ELR (cell line): Measurements from ENCODE around the gene MYL10.
A peak's percentile ranks its signal among the peaks of the same experiment; 100 is the strongest.

Experiments used
- DNase-seq: peaks from one replicate; pipeline ENCODE4 v3.0.0-alpha.2; 2015; ENCODE audit warnings: low read depth

Gene MYL10

DNA sequence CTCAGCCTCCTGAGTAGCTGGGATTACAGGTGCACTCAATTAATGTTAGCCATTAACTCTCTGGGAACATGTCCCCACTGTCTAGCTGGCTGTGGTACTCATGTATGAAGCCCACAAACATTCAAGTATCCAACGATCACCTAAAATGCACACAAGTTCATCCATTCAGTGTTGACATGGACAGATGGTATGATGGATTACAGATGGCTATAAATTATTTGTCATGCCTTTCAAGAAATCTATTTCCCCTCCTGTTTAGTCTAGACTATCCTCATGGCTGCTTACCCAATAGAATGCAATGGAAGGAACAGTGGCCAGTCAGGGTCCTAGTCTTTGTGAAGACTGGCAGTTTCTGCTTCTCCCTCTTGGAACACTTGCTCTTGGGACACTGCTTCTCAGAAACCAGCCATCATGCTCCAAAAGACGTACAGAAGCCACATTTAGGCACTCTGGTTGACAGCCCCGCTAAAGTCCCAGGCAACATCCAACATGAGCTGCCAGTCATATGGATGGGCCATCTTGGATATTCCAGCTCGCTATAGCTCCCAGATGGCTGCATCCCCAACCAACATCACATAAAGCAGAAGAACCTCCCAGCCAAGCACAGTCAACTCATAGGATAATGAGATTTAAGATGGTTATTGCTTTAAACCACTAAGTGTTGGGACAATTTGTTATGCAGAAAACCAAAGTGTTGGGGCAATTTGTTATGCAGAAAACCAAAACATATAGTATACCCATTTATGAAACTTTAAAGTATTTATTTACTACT lies 33.1 kb downstream of the MYL10 start:
- no peak for DNase-seq

DNA sequence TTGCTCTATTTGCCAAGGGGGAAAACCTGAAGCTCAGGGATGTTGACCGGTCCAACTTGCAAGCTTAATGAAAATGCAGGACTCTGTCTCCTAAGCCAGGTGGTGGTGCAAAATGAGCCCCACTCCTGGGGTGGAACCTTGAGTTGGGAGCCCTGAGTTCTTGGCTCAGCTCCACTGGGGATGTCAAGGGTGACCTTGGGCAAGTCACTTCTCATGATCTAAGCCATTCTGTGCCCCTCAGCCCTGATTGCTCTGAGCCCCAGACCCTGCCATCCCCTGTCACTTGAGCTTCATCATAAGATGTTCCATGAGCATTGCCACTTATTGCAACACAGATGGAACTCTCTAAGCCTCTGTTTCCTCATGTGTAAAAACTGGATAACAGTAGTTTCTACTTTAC lies 33.9 kb downstream of the MYL10 start:
- no peak for DNase-seq

DNA sequence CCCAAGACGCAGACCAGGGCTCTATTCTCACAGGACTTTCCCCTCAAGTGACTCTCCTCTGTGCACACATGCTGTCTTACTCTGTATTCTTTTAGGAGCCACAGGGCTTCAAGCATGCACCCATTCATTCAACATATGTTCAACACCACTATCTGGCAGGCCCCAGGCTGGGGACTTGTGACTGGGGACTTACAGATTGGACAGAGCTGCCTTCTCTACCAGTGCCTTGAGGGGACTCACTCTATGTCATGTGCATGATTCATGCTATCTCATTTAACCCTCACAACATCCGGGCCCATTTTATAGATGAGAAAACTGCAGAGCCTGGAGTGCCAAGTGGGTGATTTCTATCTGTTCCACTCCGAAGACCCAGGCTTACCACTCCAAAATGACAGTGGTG lies 34.3 kb downstream of the MYL10 start:
- DNase-seq: no peak

DNA sequence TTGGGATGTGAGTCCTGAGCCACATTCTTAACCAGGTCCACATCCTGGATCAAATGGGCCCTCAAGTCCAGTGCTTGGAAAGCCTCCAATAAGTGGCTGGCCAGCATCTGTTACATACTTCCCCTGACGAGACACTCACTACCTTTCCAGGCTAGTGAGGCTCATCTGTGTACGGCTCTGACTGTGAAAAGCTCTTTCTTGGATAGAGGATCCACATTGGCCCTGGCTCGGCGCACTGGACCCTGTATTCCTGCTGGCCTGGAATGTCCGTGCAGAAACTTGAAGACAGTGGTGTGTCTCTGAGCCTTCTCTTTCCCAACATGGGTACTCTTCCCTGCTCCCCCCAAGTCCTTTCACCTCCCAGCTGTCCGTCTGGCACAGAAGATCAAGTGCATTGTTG lies 35.5 kb downstream of the MYL10 start:
- no peak for DNase-seq

DNA sequence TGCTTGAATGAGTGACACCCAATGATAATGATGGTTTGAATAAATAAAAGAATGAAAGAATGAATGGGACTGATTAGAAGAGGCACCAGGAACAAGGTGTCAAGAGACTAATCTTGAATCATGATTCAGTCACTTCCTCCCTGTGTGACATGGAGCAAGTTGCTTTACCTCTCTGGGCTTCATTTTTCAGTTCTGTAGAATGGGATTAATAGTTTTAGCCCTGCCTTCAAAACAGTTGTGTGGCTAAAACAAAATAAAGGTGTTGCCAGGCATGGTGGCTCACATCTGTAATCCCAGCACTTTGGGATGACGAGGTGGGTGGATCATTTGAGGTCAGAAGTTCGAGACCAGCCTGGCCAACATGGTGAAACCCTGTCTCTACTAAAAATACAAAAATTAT lies 37.6 kb downstream of the MYL10 start:
- DNase-seq: no peak

DNA sequence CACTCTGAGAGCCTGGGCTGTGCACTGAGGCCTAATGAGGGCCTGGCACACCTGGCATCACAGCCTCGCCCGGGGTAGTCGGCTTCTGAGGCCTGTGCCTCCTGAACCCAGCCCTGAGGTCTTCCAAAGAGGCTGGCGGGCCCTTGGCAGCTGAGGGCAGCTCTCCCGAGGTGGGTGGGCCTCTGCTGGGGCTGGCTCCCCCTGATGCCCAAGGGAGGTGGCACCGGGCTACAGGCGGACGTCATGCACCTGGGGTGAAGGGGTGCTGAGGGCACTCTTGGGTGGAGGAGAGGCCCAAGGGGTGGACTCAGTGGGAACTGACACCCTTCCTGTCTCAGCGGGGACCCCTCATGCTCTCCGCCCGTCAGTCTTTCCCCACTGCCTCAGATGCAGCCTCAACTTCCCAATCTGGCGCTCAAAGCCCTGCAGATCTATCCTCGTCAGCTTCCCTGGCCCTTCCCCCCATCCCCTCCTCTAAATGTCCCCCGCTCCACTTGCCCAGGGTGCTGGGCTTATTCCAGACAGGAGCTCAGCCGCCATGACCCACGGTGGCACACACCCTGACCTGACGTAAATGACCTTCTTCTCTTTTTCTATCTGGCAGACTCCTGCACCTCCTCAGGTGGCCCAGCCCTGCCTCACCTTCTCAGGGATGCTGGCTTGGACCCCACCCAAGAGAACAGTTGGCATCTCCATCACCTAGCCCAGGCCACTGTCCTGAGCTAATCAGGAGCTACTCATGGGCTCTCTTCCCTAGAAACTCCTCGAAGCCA lies 38.2 kb downstream of the MYL10 start:
- DNase-seq: no peak

DNA sequence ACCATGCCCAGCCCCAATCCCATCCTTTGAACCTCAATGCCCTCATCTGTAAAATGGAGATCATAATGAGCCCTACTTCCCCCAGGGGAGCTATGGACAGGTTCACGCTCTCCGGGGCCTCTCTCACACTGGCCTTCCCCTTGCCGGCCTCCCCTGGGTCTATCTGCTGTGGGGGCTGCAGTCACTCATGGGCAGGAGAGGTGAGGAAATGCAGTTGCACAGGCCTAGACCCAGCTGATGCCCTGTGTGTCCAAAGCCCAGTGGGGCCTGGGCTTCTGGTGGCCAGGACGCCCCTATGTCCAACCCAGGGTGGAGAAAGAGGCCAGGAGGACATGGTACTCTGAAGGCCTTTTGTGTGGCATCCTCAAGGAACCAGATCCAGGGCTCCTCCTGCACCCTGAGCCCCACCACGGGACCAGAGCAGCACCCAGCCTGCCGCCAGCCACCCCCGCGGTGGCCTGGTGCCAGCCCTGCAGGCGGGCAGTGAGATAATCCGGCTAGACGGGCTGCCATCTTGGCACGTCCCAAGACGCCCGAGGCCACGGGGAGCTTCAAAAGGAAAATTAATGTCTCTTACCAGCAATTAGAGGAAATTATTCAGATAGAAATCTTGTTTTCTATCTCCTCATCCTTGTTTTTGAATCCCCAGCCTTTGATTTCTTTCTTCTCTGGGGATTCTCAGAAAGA lies 39.0 kb downstream of the MYL10 start:
- no peak for DNase-seq

DNA sequence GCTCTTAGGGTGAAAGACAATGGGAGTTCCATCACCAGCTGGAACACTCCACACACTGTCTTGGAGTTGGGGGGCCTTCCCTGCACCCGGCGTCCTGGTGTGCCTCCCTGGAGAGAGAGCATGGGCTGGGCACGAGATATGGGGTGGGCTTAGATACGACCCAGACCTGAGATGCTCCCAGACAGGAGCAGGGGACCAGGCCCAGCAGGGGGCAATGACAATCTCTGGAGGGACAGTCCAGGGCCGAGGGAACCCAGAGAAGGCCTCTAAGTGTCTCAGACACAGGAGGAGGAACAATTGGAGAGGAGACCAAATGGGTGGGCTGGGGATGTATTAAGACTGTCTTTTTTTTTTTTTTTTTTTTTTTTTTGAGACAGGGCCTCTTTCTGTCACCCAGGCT lies 40.0 kb downstream of the MYL10 start:
- DNase-seq: no peak

DNA sequence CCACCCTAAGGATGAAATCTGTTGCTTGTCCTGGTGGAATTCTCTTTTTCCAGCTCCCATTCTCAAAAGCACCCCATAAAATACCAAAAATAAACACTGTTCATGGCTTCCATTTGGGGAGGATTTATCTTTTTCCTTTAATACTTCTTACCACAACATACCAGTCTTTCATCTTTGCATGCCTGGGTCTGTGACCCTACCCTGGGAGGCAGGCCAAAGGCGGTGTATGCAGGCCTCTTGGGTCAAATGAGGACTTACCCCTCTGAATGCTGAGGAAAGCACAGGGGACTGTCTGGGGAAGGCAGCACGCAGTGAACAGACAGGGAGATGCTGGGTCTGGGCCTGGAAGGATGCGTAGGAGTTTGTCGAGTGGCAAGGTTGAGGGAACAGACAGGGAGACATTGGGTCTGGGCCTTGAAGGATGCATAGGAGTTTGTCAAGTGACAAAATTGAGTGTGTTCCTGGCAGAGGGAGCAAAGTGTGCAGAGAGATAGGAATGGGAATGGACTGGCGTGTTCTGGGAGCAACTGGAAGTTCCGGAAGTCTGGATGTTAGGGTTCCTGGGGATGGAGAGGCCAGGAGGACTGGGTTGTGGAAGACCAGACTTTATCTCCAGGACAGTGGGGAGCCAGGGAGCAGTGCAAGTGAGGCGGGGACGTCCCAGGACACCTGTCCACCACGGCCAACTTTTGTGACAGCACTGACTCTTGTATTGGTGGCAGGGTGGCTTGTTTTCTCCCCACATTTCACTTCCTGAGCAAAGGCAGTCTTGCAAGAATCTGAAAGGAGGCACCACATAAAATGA lies 40.8 kb downstream of the MYL10 start:
- DNase-seq: no peak

DNA sequence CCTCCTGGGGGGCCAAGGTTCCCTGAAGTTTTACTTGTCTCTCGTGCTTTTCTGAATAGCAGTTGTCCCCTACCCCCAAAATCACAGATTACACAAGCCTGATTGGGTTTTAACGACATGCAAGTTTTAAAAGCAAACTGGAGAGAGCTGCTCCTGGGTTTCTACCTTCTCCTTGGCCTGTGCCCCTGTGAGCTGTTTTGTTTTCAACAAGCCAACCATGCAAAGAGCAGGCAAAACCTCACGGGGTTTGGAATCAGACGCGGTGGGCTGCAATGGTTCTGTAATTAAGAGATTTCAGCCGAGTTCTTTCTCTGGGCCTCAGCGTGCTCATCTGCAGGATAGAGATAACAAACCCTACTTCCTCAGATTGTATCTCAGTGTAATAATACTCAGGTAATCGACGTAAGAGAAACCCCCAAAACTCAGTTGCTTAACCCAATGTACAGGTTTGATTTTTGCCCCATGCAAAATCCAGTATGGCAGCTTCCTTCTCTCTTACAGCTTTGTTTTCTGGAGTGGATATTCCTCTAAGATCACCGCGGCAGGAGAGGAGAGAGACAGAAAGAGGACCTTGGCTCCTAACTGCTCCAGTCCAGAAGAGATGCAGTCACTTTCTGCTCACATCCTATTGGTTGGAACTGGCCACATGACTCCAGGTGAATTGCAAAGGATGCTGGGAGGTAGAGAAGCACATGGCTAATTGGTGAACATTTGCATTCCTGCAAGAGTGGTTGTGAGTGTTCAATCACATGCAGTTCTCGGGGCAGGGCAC lies 42.0 kb downstream of the MYL10 start:
- no peak for DNase-seq

DNA sequence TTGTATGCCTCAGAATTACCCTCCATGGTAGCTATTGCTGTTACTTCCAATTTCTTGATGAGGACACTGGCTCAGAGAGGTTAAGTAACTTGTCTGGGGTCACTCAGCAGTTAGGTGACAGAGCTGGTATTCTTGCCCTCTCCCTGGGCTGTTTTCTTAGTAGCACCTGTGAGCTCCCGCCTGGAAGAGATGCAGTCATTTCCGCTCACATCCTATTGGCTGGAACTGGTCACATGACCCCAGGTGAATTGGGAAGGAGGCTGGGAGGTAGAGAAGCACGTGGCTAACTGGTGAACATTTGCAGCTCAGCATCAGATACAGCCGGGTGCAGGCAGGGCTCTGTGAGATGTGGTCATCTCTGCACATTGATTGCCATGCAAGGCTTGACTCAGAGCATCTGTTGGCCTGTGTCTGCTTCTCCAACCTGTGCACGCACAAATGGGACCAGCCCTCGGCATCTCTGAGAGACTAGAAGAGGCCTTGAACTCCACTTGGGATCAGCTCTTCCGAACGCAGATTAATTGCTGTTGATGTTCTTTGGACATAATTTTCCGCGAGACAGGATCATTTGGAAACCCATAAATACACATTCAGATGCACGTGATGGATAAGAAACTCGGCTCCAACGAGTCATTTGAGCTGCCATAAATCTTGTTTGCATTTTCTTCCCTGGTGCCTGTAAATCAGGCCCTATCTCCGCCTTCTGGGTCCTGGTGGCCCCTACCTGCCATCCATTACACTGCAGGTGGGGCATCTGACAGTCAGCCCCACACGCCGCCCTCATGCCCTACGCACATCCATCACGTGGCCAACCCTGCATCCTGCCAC lies 42.8 kb downstream of the MYL10 start:
- no peak for DNase-seq

DNA sequence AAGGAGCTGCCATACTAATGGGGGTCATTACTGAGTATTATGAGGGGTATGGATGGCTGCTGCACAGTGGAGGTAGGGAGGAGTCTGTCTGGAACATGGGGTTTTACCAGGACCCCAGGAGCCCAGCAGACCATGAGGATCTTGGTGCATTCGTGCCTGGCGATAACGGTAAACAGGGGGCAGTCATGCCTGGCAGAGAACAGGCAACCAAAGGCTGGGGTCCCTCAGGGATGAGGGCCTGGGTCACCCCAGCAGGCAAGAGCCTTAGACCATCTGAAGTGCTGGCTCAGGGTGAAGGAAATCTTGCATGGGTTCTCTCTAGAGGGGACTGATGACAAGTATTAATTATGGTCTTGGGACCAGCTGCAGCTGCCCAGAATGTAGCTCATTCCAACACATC lies 46.1 kb downstream of the MYL10 start:
- DNase-seq: no peak

DNA sequence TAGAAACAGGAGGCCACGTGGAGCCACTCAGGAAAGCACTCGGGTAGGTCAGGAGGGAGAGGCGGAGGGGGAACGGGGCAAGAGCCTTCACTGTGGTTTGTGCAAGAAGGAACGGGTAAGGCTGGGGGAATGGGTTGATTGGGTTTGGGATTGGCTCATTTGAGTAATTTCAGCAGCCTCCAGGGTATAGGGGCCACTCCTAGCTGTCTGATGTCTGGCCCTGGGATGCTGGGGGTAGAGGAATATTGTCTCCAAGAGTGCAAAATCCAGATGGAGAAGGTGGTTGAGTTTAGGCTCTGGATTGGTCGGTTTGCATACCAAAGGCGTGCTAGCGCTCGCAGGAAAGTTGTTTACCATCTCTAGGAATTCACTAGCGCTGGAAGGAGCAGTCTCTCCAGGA lies 47.2 kb downstream of the MYL10 start:
- no peak for DNase-seq

DNA sequence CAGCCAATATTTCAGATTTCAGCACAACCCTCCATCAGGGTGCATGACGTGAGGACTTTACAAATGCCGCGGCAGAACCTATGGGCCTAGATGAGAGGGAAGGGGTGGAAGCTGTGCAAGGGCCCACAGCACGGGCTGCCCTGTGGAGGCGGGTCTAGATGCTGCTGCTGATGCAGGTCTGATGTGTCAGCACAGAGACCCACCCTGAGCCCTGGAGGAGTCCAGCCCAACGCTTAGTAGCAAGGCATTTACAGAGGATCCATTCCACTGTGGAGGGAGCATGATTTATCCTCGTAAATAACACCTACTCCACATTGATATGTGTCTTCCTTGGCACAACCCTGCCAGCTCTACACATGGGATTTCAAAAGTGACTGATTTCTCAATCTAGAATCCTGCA lies 48.5 kb downstream of the MYL10 start:
- no peak for DNase-seq

DNA sequence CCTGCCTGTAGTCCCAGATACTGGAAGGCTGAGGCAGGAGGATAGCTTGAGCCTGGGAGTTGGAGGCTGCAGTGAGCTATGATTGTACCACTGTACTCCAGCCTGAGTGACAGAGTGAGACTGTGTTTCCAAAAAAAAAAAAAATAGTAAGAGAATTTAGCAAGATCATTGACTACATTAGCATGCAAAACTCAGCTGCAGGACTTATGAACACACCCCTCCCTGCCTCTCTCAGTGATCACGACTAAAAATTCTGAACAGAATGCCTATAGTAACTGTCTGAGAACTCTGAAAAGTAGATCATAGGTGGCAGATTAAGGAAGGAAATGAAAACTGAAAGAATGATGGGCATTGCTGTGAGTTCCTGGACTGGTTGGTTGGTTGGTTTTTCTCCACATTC lies 50.5 kb downstream of the MYL10 start:
- no peak for DNase-seq

DNA sequence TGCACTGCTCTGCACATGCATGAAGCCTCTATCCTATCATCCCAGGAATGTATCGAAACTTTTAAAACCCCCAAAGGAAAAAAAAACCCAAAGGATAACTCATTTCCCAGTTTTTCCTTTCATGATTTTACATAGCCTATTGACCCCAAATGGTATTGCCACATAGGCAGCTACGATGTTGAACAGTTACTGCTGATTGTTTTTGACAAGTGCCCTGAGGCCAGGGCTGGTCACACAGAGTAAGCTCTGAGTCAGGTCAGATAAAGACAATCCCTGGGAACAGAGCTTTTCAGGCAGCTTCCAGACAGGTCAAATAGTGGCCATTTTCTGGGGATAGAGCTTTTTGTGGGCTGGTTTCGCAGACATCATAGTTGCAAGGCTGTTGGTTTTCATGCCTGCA lies 52.1 kb downstream of the MYL10 start:
- DNase-seq: peak; percentile 42

DNA sequence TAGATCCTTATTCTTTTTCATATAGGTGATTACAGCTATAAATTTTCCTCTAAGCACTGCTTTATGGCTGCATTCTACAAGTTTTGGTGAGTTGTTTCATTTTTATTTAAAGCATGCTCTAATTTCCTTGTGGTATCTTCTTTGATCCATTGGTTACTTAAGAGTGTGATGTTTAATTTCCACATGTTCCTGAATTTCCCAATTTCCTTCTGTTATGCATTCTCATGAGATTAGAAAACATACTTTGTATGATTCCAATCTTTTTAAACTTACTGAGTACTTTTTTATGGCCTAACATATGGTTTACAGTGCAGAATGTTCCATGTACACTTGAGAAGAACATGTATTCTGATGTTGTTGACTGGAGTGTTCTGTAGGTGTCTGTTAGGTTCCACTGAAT lies 53.4 kb downstream of the MYL10 start:
- no peak for DNase-seq

DNA sequence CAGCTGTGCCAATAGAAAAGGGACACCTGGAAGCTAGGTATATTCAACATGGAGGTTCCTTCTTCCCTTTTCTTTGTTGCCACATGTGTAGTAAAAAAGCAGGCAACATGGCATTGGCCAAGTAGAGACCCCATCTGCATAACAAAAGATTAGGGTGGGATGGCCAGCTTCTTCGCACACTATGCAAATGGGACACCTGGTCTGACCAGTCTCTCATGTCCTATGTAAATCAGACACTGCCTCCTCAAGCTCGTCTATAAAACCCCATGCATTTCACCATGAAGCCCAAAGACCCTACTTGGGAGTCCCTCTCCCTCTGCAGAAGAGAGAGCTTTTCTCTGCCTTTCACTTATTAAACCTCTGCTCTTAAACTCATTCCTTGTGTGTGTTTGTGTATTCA lies 53.9 kb downstream of the MYL10 start:
- no peak for DNase-seq

DNA sequence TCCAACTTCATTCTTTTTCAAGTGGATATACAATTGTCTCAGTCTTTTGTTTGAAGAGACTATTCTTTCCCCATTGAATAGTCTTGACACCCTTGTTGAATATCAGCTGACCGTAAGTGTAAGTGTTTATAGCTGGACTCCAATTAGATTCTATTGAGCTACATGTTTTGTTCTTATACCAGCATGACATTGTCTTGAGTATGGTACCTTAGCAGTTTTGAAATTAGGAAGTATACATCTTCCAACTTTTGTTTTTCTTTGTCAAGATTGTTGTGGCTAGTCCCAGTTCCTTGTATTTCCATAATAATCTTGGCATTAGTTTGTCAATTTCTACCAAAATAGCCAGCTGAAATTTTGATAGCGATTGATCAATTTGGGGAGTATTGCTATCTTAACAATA lies 56.9 kb downstream of the MYL10 start:
- no peak for DNase-seq

DNA sequence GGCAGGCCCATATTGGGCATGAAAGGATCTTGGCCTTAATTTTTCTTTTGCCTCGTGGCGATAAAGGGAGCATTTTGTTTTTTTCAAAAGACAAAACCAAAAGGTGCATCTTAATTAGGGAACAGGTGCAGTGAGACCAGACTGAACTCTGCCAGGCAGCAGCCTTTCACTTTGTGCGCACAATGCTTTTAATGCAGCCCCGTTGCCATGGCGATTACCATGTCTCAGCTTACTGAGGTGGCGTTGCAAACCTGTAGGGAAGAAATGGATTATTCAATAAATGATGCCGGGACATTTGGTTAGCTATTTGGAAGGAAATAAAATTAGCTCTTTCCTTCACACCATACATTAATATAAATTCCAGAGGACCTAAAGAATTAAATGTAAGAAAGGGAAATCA lies 61.9 kb downstream of the MYL10 start:
- no peak for DNase-seq
